Panc1 (cell line): ENCODE measurements around the gene SYAP1. TPM values are rescaled to one million over a fixed set of nuclear protein-coding genes. Genes with fewer than 3 reads are reported as not detected.

Experiments used
- ATAC-seq: fragments of 200-7000 bp; cut with Tn5 transposase; 2 replicates; pipeline ENCODE4 v1.9.1; 2020; ENCODE audit warnings: mild to moderate bottlenecking, moderate library complexity
- BruUV-seq: library from RNA; stranded (reverse); fragments of 400-500 nt; replicated peaks from 2 replicates; lab custom pipeline; 2021; lab: Mats Ljungman, UMichigan
- CTCF ChIA-PET: fragments of 300-600 bp; sonication (Branson Sonifier 250); formaldehyde crosslinking; loops from one replicate; lab custom pipeline; 2022; ENCODE audit warnings: antibody characterized with exemption; lab: Charles Lee
- POLR2A ChIA-PET: fragments of 300-600 bp; sonication (Branson Sonifier 250); formaldehyde crosslinking; loops from one replicate; lab custom pipeline; 2022; ENCODE audit warnings: antibody characterized with exemption; lab: Charles Lee
- DNase-seq: peaks from one replicate; pipeline ENCODE4 v3.0.0-alpha.2; 2010; ENCODE audit warnings: low read depth, low spot score
- H3K27ac ChIP-seq: 2 replicates; pipeline ENCODE4 v1.5.1; 2011; ENCODE audit warnings: mild to moderate bottlenecking, low read length, inconsistent platforms
- H3K27me3 ChIP-seq: fragments of 200-500 bp; sonication (Bioruptor generic); 2 replicates; pipeline ENCODE4 v1.6.0; 2014; ENCODE audit warnings: low read length, inconsistent platforms; ENCODE audit not compliant: control insufficient read depth, insufficient read depth
- H3K36me3 ChIP-seq: fragments of 200-500 bp; sonication (Bioruptor generic); 2 replicates; pipeline ENCODE4 v1.5.1; 2014; ENCODE audit warnings: inconsistent platforms, mild to moderate bottlenecking, low read length, moderate library complexity; ENCODE audit not compliant: control insufficient read depth, insufficient read depth
- H3K4me1 ChIP-seq: 2 replicates; pipeline ENCODE4 v1.5.1; 2011; ENCODE audit warnings: inconsistent platforms, mild to moderate bottlenecking, low read length, moderate library complexity; ENCODE audit not compliant: control insufficient read depth, insufficient read depth
- H3K4me3 ChIP-seq, 2 experiments: 2 replicates each; pipeline ENCODE4 v1.5.1; 2011 to 2012; ENCODE audit warnings: low read depth in 2 of 2, low read length in 2 of 2, mild to moderate bottlenecking in 2 of 2, inconsistent platforms in 1 of 2, moderate library complexity in 1 of 2
- H3K9me3 ChIP-seq: fragments of 200-500 bp; sonication (Bioruptor generic); 2 replicates; pipeline ENCODE4 v1.5.1; 2014; ENCODE audit warnings: low read depth, mild to moderate bottlenecking, inconsistent platforms, low read length, moderate library complexity; ENCODE audit not compliant: control insufficient read depth, insufficient read depth
- CTCF ChIP-seq: fragments of 450-650 bp; IDR thresholded peaks from 2 replicates; pipeline ENCODE4 v1.5.1; 2017; ENCODE audit warnings: mild to moderate bottlenecking
- POLR2AphosphoS5 ChIP-seq: IDR thresholded peaks from 2 replicates; pipeline ENCODE4 v1.6.1; 2012; ENCODE audit warnings: mild to moderate bottlenecking, low read depth, low read length, moderate library complexity
- REST ChIP-seq, 2 experiments: IDR thresholded peaks; 2 replicates each; pipeline ENCODE4 v1.6.1; 2011 to 2012; ENCODE audit warnings: low read depth in 2 of 2, control low read depth in 1 of 2, low read length in 1 of 2, mild to moderate bottlenecking in 1 of 2, moderate library complexity in 1 of 2; ENCODE audit not compliant: insufficient read depth in 1 of 2
- SIN3A ChIP-seq: IDR thresholded peaks from 2 replicates; pipeline ENCODE4 v1.6.1; 2012; ENCODE audit warnings: low read depth, mild to moderate bottlenecking, low read length, moderate library complexity, borderline replicate concordance; ENCODE audit not compliant: insufficient read depth
- TCF7L2 ChIP-seq: IDR thresholded peaks from 2 replicates; pipeline ENCODE4 v1.6.1; 2011; ENCODE audit warnings: mild to moderate bottlenecking, low read depth, low read length, inconsistent platforms
- in situ Hi-C: cut with HindIII; loops from 2 replicates; pipeline ENCODE4 v1.10.0; 2016; ENCODE audit warnings: low sequenced_read_pairs, low pct_unique_long_range_greater_than_20kb
- intact Hi-C: fragments of 100-400 bp; cut with micrococcal nuclease; formaldehyde crosslinking; loops from one replicate; pipeline ENCODE4 v1.10.0; 2022; ENCODE audit not compliant: unreplicated experiment
- total RNA-seq: library from RNA; stranded (reverse); gene quantifications from one replicate; pipeline ENCODE4 v1.2.1, GENCODE V29; 2021; ENCODE audit not compliant: unreplicated experiment

SYAP1 gene
- total RNA-seq, 1 experiment from 2014 or later: 23.4 TPM

DNA sequence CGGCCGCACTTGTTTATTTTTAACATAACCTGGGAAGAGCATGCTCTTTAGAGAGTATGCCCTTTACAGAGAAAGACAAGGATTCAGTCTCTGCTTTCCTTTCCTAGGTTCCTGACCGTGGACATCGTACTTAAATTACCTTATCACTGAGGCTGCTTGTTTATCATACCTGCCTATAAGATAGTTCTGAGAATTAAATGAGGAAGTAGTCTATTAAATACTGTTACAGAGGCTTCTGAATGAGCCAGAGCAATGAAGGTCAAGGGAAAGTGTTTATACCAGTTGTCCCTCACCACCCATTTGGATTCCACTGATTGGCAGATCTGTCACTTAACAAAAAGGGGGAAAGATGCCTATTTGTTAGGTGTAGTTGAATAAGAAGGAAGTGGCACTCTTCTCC lies 76.9 kb downstream of the SYAP1 start:
- ChIA-PET POLR2A (no interaction called here), CTCF (no interaction called here)
- no peak overlapping the region for H3K27ac ChIP-seq
- intact Hi-C loops: no loop called here
- H3K27me3 ChIP-seq: no peaks in the 10 kb centered on the region
- no peak overlapping the region for H3K4me3 ChIP-seq
- BruUV-seq: no TSS peak
- no peak for TF ChIP-seq SIN3A
- no peak for TF ChIP-seq TCF7L2
- no peak for TF ChIP-seq POLR2AphosphoS5
- no peak for TF ChIP-seq REST (IDR thresholded peaks at IDR 0.05; ENCODE audit: insufficient read depth in 1 of 2, low read depth in 2 of 2, low read length in 1 of 2)
- no peaks in the 10 kb centered on the region for H3K9me3 ChIP-seq
- ATAC-seq: no peak
- in situ Hi-C loops: no loop called here
- H3K4me1 ChIP-seq: no peaks in the 10 kb centered on the region
- H3K36me3 ChIP-seq: 0 out of 2 replicates have a peak, but pooled peaks cover 2% of the 10 kb centered on the region
- DNase-seq: no peak

DNA sequence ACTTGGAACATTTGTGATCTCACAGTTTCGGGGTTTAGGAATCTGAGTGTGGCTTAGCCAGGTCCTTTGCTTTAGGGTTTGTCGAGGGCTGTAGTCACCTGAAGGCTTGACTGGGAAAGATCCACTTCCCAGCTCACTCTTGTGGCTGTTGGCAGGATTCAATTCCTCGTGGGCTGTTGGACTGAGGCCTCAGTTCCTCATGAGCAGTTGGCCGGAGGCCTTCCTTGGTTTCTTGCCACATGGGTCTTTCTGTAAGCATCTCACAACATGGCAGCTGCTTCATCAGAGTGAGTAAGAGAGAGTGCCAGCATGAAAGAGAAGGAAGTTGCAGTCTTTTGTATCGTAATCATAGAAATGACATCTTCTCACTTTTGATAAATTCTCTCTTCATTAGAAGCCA lies 77.9 kb downstream of the SYAP1 start:
- no peak for TF ChIP-seq POLR2AphosphoS5
- TF ChIP-seq SIN3A: no peak
- no peak for TF ChIP-seq REST (IDR thresholded peaks at IDR 0.05; ENCODE audit: insufficient read depth in 1 of 2, low read depth in 2 of 2, low read length in 1 of 2)
- no peak for TF ChIP-seq CTCF
- intact Hi-C loops (no loop called here), in situ Hi-C loops (no loop called here)
- Histone ChIP-seq H3K27ac (no peak overlapping the region), H3K9me3 (no peaks in the 10 kb centered on the region), H3K27me3 (no peaks in the 10 kb centered on the region), H3K4me3 (no peak overlapping the region), H3K4me1 (no peaks in the 10 kb centered on the region), H3K36me3 (0 out of 2 replicates have a peak, but pooled peaks cover 2% of the 10 kb centered on the region)
- ChIA-PET POLR2A (no interaction called here), CTCF (interaction anchor here (0.9 kb wide), 1 partner anchor 18 kb away, joined by 3 read pairs; no protein-coding TSS in a partner anchor)
- no peak for ATAC-seq
- BruUV-seq: no TSS peak
- no peak for DNase-seq
